ENCODE measurements around the gene C17orf113.

- TF ChIP-seq MAX (IDR thresholded peaks at IDR 0.05) (no peak), CTCF (IDR thresholded peaks at IDR 0.05; ENCODE audit: low read depth, low read length, missing input control) (no peak), RAD21 (IDR thresholded peaks at IDR 0.05) (no peak), ZBTB33 (IDR thresholded peaks at IDR 0.05) (no peak), NR2F2 (IDR thresholded peaks at IDR 0.05) (no peak), ATF3 (IDR thresholded peaks at IDR 0.05) (no peak), TAF1 (conservative IDR thresholded peaks at IDR 0.05) (no peak), GABPA (IDR thresholded peaks at IDR 0.05 in 1 of 2, conservative IDR thresholded peaks at IDR 0.05 in 1 of 2) (no peak), FOXA1 (IDR thresholded peaks at IDR 0.05) (no peak), JUND (IDR thresholded peaks at IDR 0.05) (no peak)
- TF ChIP-seq, protein P1, sequence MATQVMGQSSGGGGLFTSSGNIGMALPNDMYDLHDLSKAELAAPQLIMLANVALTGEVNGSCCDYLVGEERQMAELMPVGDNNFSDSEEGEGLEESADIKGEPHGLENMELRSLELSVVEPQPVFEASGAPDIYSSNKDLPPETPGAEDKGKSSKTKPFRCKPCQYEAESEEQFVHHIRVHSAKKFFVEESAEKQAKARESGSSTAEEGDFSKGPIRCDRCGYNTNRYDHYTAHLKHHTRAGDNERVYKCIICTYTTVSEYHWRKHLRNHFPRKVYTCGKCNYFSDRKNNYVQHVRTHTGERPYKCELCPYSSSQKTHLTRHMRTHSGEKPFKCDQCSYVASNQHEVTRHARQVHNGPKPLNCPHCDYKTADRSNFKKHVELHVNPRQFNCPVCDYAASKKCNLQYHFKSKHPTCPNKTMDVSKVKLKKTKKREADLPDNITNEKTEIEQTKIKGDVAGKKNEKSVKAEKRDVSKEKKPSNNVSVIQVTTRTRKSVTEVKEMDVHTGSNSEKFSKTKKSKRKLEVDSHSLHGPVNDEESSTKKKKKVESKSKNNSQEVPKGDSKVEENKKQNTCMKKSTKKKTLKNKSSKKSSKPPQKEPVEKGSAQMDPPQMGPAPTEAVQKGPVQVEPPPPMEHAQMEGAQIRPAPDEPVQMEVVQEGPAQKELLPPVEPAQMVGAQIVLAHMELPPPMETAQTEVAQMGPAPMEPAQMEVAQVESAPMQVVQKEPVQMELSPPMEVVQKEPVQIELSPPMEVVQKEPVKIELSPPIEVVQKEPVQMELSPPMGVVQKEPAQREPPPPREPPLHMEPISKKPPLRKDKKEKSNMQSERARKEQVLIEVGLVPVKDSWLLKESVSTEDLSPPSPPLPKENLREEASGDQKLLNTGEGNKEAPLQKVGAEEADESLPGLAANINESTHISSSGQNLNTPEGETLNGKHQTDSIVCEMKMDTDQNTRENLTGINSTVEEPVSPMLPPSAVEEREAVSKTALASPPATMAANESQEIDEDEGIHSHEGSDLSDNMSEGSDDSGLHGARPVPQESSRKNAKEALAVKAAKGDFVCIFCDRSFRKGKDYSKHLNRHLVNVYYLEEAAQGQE (IDR thresholded peaks at IDR 0.05), result no peak
Observed at GRCh38 chr17:42000413-42001133, 49.8 kb downstream of the C17orf113 start.

Measured in liver (tissue), 3 donors.